Right lobe of liver (tissue), 4 donors: ENCODE measurements around the gene BAG5.

Source experiments
- CTCF ChIP-seq, 4 donors: fragments of 200-600 bp in 3 of 4; fragments of 450-650 bp in 1 of 4; IDR thresholded peaks; one replicate each; pipeline versions ENCODE4 v1.5.1 to v1.8.0; 2016 to 2022; ENCODE audit warnings: antibody characterized with exemption in 4 of 4, mild to moderate bottlenecking in 2 of 4
- POLR2A ChIP-seq: fragments of 450-650 bp; IDR thresholded peaks from one replicate; pipeline ENCODE4 v1.6.1; 2017; ENCODE audit warnings: antibody characterized with exemption, mild to moderate bottlenecking
- donor health status: DM: no; HTN: no; CAD: no.
- donor health status: DM: no; HTN: no; CAD: no.
- donor health status: DM: no; HTN: yes; CAD: no.

- TF ChIP-seq CTCF (IDR thresholded peaks at IDR 0.05) (no peak), POLR2A (no peak)
Observed at GRCh38 chr14:103517721-103518421, 44.6 kb downstream of the BAG5 start.
